HG03439 (cell line): ENCODE measurements around the gene CDK14.
"Not testable (repeated sequence)": the region's sequence is repeated elsewhere in the genome, so short reads cannot be mapped to it uniquely, and the experiment has no call there.

Source experiments
- ATAC-seq: cut with Tn5 transposase; IDR thresholded peaks from one replicate; pipeline ENCODE4 v1.9.1; 2021; ENCODE audit warnings: mild to moderate bottlenecking, moderate library complexity; ENCODE audit not compliant: unreplicated experiment

Gene CDK14

GRCh38 chr7:91135300-91135699, 539.2 kb downstream of the CDK14 start:
- ATAC-seq = no peak

GRCh38 chr7:91135703-91136430, 539.7 kb downstream of the CDK14 start:
- ATAC-seq = no peak

GRCh38 chr7:91137153-91137787, 541.1 kb downstream of the CDK14 start:
- no peak for ATAC-seq

GRCh38 chr7:91137788-91138368, 541.8 kb downstream of the CDK14 start:
- ATAC-seq = no peak

GRCh38 chr7:91140286-91140685, 544.2 kb downstream of the CDK14 start:
- no peak for ATAC-seq

GRCh38 chr7:91140982-91141381, 544.9 kb downstream of the CDK14 start:
- no peak for ATAC-seq

- ATAC-seq = no peak
Observed at GRCh38 chr7:91142743-91143142, 546.6 kb downstream of the CDK14 start.

GRCh38 chr7:91149341-91150246, 553.5 kb downstream of the CDK14 start:
- ATAC-seq = no peak

GRCh38 chr7:91151916-91152315, 555.8 kb downstream of the CDK14 start:
- no peak for ATAC-seq

- ATAC-seq = no peak
Observed at GRCh38 chr7:91156316-91157185, 560.4 kb downstream of the CDK14 start.

- no peak for ATAC-seq
Observed at GRCh38 chr7:91157579-91158320, 561.6 kb downstream of the CDK14 start.

GRCh38 chr7:91162436-91162835, 566.3 kb downstream of the CDK14 start:
- ATAC-seq = no peak

- ATAC-seq = no peak
Observed at GRCh38 chr7:91164506-91164905, 568.4 kb downstream of the CDK14 start.

- peak; percentile 73 for ATAC-seq
Observed at GRCh38 chr7:91165006-91165845, 569.1 kb downstream of the CDK14 start.

- no peak for ATAC-seq
Observed at GRCh38 chr7:91165846-91166230, 569.7 kb downstream of the CDK14 start.

- no peak for ATAC-seq
Observed at GRCh38 chr7:91168871-91169829, 573.0 kb downstream of the CDK14 start.

- ATAC-seq = no peak
Observed at GRCh38 chr7:91169830-91170191, 573.7 kb downstream of the CDK14 start.

- not testable (repeated sequence) for ATAC-seq
Observed at GRCh38 chr7:91173265-91173664, 577.1 kb downstream of the CDK14 start.
